ENCODE data around the gene MTHFSD.

DNA sequence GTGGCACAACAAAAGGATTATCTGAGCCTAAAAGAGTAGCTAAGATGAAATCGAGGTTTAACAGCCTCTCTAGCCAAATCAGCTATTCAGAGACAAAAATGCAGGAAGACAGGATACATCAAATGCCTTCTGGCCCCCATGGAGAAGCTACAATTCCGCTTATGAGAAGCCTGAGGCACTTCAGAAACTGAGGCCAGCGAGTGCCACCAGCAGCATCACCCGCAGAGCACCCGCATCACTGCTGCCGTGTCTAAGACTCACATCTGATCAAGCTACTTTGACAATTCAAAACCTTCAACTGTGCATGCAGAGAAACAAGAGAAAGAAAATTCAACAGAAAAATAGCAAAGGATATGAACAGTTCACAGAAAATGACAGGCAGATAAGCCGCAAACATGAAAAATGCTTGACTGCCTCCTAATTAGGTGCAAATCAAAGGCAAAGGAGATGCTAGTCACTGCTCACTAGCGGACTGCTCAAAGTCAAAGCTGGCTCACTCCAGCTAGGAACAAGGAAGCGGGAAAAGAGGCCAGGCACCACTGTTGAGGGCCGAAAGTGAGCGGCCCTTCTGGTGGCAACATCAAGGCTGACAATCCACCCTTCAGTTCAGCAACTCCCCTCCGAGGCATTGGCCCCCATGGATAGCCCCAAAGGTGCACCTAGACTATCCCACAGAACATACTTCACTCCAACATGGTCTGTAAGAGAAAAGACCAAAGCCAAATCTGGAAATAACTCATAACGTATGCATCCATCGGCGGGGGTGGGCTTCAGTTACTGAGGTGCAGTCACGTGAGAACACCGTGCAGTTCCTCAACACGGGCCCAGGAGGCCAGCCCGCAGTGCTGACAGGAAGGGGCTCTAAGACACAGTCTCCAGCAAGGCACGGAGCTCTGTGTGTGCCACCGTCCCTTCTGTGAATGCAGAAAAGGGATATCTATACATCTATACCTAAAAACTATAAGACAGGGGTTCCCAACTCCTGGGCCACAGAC lies 12.0 kb downstream of the MTHFSD start:
- TF ChIP-seq, protein P1, sequence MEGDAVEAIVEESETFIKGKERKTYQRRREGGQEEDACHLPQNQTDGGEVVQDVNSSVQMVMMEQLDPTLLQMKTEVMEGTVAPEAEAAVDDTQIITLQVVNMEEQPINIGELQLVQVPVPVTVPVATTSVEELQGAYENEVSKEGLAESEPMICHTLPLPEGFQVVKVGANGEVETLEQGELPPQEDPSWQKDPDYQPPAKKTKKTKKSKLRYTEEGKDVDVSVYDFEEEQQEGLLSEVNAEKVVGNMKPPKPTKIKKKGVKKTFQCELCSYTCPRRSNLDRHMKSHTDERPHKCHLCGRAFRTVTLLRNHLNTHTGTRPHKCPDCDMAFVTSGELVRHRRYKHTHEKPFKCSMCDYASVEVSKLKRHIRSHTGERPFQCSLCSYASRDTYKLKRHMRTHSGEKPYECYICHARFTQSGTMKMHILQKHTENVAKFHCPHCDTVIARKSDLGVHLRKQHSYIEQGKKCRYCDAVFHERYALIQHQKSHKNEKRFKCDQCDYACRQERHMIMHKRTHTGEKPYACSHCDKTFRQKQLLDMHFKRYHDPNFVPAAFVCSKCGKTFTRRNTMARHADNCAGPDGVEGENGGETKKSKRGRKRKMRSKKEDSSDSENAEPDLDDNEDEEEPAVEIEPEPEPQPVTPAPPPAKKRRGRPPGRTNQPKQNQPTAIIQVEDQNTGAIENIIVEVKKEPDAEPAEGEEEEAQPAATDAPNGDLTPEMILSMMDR (IDR thresholded peaks at IDR 0.05) = no peak
- no peak for TF ChIP-seq POLR2A (IDR thresholded peaks at IDR 0.05)
- no peak for TF ChIP-seq EP300 (IDR thresholded peaks at IDR 0.05)

All from tibial nerve (tissue), 4 donors.